Breast epithelium (tissue), 3 donors: ENCODE data around the gene FAM135A.
"Not testable (repeated sequence)": the region's sequence is repeated elsewhere in the genome, so short reads cannot be mapped to it uniquely, and the experiment has no call there.

ENCODE experiments used
- POLR2A ChIP-seq: fragments of 450-650 bp; IDR thresholded peaks from one replicate; pipeline ENCODE4 v1.6.1; 2016; ENCODE audit warnings: antibody characterized with exemption, mild to moderate bottlenecking, moderate library complexity
- POLR2AphosphoS5 ChIP-seq, 3 donors: sonication (generic); formaldehyde crosslinking; IDR thresholded peaks; one replicate each; pipeline ENCODE4 v1.6.1; 2017; ENCODE audit warnings: antibody characterized with exemption in 3 of 3

DNA sequence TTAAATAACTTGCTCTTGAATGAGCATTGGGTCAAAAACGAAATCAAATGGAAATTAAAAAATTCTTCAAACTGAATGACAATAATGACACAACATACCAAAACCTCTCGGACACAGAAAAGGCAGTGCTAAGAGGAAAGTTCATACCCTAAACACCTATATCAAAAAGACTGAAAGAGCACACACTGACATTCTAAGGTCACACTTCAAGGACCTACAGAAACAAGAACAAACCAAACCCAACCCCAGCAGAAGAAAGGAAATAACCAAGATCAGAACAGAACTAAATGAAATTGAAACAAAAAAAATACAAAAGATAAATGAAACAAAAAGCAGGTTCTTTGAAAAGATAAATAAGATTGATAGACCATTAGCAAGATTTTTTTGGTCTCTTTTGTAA lies 194.1 kb downstream of the FAM135A start:
- TF ChIP-seq POLR2AphosphoS5 (IDR thresholded peaks at IDR 0.05); POLR2A: not testable (repeated sequence)
